Smooth muscle cell (in vitro differentiated cells): Measurements from ENCODE around the gene TMEM19. TPM values are rescaled to one million over a fixed set of nuclear protein-coding genes. Genes with fewer than 3 reads are reported as not detected.

Experiments used
- DNase-seq: peaks from one replicate; lab custom pipeline; 2025; ENCODE audit not compliant: unreplicated experiment; lab: John Stamatoyannopoulos, UW
- H2AFZ ChIP-seq: fragments of 200-600 bp; sonication (generic); 2 replicates; pipeline ENCODE4 v1.6.0; 2016; ENCODE audit warnings: antibody characterized with exemption, low read depth, mild to moderate bottlenecking
- H3F3A ChIP-seq: fragments of 200-600 bp; sonication (generic); 2 replicates; pipeline ENCODE4 v1.6.0; 2017; ENCODE audit warnings: antibody characterized with exemption, low read depth
- H3K27ac ChIP-seq: fragments of 200-600 bp; sonication (generic); 2 replicates; pipeline ENCODE4 v1.5.1; 2016; ENCODE audit warnings: low read depth, mild to moderate bottlenecking
- H3K27me3 ChIP-seq: fragments of 200-600 bp; sonication (generic); 2 replicates; pipeline ENCODE4 v1.6.1; 2016; ENCODE audit warnings: low read depth, mild to moderate bottlenecking
- H3K36me3 ChIP-seq: fragments of 200-600 bp; sonication (generic); 2 replicates; pipeline ENCODE4 v1.5.1; 2016; ENCODE audit warnings: low read depth
- H3K4me1 ChIP-seq: fragments of 200-600 bp; sonication (generic); 2 replicates; pipeline ENCODE4 v1.5.1; 2016; ENCODE audit warnings: low read depth
- H3K4me2 ChIP-seq: fragments of 200-600 bp; sonication (generic); 2 replicates; pipeline ENCODE4 v1.6.0; 2016; ENCODE audit warnings: mild to moderate bottlenecking
- H3K4me3 ChIP-seq: fragments of 200-600 bp; sonication (generic); 2 replicates; pipeline ENCODE4 v1.5.1; 2016; ENCODE audit warnings: mild to moderate bottlenecking
- H3K79me2 ChIP-seq: fragments of 200-600 bp; sonication (generic); 2 replicates; pipeline ENCODE4 v1.6.0; 2016; ENCODE audit warnings: low read depth, mild to moderate bottlenecking
- H3K9ac ChIP-seq: fragments of 200-600 bp; sonication (generic); 2 replicates; pipeline ENCODE4 v1.6.0; 2016; ENCODE audit warnings: low read depth
- H3K9me3 ChIP-seq: fragments of 200-600 bp; sonication (generic); replicated peaks from 2 replicates; pipeline ENCODE4 v1.5.1; 2016; ENCODE audit warnings: low read depth
- H4K20me1 ChIP-seq: fragments of 200-600 bp; sonication (generic); 2 replicates; pipeline ENCODE4 v1.6.0; 2016; ENCODE audit warnings: low read depth
- WGBS: methylation state at CpG from one replicate; pipeline ENCODE4 v1.1.7; 2016; ENCODE audit warnings: low lambda C conversion rate; 5-methylcytosine and 5-hydroxymethylcytosine counted together
- polyA plus RNA-seq: library from polyadenylated mRNA; unstranded; fragments of >200 nt; fragmentation: Nextera tagmentation; extraction: Ambion mirVana; gene quantifications from 2 replicates; pipeline ENCODE4 v1.2.1, GENCODE V29; 2016
- small RNA-seq: library from RNA; depleted of rRNA; stranded (forward); fragments of <200 nt; gene quantifications from one replicate; pipeline ENCODE3, GENCODE V24; 2014
- total RNA-seq: library from RNA; depleted of rRNA; stranded (reverse); fragments of >200 nt; gene quantifications from 2 replicates; pipeline ENCODE4 v1.2.3, GENCODE V29; 2014
- TF ChIP-seq, protein P1 (sequence below): fragments of 200-600 bp; sonication (generic); IDR thresholded peaks from 2 replicates; pipeline ENCODE4 v1.5.1; 2017; ENCODE audit warnings: borderline replicate concordance, mild to moderate bottlenecking, antibody characterized with exemption; ENCODE audit not compliant: insufficient read depth, poor library complexity, severe bottlenecking

TMEM19 gene
- total and polyA plus RNA-seq, 2 experiments from 2014 or later, result 8.3 to 19.6 TPM

DNA sequence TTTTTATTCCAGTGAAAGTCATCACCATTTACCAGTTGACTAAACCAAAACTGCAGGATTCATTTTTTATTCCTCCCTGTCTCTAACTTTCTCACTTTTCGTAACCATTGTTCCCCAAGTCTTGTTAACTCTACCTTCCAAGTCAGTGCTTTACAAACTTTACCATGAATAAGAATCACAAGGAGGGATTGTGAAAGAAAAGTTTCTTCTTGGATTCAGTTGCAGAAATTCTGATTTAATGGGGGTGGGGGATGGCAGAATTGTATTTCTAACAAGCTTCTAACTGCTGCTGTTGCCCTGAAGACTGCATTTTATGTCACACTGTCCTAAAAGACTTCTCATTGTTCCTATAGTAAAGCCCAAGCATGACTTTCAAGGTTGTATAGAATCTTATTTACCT, 63.8 kb downstream of the TMEM19 start:
- DNase-seq, result no peak
- no peaks in the 10 kb centered on the region for H3K36me3 ChIP-seq
- H2AFZ ChIP-seq, result no peak overlapping the region
- peaks cover 5% of the 10 kb centered on the region for H3K4me1 ChIP-seq
- H3K4me2 ChIP-seq, result no peak overlapping the region
- no peak overlapping the region for H3K4me3 ChIP-seq
- WGBS, result 92% methylated on average over 1 of the region's 1 CpG
- peaks cover 10% of the 10 kb centered on the region for H3K27me3 ChIP-seq
- no peak overlapping the region for H3K9ac ChIP-seq
- no peaks in the 10 kb centered on the region for H4K20me1 ChIP-seq
- H3K79me2 ChIP-seq, result no peaks in the 10 kb centered on the region
- no peaks in the 10 kb centered on the region for H3F3A ChIP-seq
- no peaks in the 10 kb centered on the region for H3K9me3 ChIP-seq
- TF ChIP-seq, protein P1, sequence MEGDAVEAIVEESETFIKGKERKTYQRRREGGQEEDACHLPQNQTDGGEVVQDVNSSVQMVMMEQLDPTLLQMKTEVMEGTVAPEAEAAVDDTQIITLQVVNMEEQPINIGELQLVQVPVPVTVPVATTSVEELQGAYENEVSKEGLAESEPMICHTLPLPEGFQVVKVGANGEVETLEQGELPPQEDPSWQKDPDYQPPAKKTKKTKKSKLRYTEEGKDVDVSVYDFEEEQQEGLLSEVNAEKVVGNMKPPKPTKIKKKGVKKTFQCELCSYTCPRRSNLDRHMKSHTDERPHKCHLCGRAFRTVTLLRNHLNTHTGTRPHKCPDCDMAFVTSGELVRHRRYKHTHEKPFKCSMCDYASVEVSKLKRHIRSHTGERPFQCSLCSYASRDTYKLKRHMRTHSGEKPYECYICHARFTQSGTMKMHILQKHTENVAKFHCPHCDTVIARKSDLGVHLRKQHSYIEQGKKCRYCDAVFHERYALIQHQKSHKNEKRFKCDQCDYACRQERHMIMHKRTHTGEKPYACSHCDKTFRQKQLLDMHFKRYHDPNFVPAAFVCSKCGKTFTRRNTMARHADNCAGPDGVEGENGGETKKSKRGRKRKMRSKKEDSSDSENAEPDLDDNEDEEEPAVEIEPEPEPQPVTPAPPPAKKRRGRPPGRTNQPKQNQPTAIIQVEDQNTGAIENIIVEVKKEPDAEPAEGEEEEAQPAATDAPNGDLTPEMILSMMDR, result no peak
- no peak overlapping the region for H3K27ac ChIP-seq

DNA sequence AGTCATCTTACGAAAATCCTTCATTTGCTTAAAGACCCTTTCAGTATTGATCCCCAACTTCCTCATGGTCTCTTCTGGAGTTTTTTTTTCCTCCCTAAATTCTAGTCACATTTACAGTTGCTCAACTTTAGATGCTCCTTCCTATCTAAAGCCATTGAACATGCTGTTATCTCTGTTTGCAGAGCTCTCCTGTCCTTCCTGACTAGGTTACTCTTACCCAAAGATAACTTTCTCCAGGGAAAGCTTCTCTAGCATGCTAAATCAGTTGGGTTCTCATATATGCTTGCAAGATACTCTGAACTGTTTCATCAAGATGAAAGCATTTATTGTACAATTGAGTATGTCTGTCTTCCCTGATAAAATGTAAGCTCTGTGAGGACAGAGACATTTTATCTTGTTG, 67.0 kb downstream of the TMEM19 start:
- H3K9ac ChIP-seq, result no peak overlapping the region
- peaks cover 10% of the 10 kb centered on the region for H3K27me3 ChIP-seq
- no peaks in the 10 kb centered on the region for H3K9me3 ChIP-seq
- H3K36me3 ChIP-seq, result no peaks in the 10 kb centered on the region
- H3K27ac ChIP-seq, result no peak overlapping the region
- TF ChIP-seq, protein P1, result no peak
- H3F3A ChIP-seq, result no peaks in the 10 kb centered on the region
- no peak overlapping the region for H3K4me2 ChIP-seq
- peaks cover 23% of the 10 kb centered on the region for H4K20me1 ChIP-seq
- no peak for DNase-seq
- H3K4me1 ChIP-seq, result peaks cover 16% of the 10 kb centered on the region
- WGBS, result 96% methylated on average over 1 of the region's 1 CpG
- peaks cover 27% of the 10 kb centered on the region for H3K79me2 ChIP-seq
- H3K4me3 ChIP-seq, result no peak overlapping the region
- no peak overlapping the region for H2AFZ ChIP-seq

Small RNAs within 50 kb of the gene (small RNA-seq; reads per million reads assigned to genes)
- gene RF00560, result 0.29 reads per million, percentile 5 among the genes with 10 or more reads in this experiment

Other genes starting within 250 kb of the TMEM19 start
- gene LGR5, start 246.3 kb upstream of the TMEM19 start, total RNA-seq, result 0.54 and 0.58 TPM in 2 replicates
- gene LGR5, start 246.3 kb upstream of the TMEM19 start, polyA plus RNA-seq, result 0.20 and 0.30 TPM in 2 replicates
- 52.9 and 60.2 TPM in 2 replicates for gene ZFC3H1, start 22.2 kb upstream of the TMEM19 start, total RNA-seq
- 17.5 and 27.3 TPM in 2 replicates for gene ZFC3H1, start 22.2 kb upstream of the TMEM19 start, polyA plus RNA-seq
- 18.1 and 33.3 TPM in 2 replicates for gene THAP2, start 21.8 kb upstream of the TMEM19 start, total RNA-seq
- gene THAP2, start 21.8 kb upstream of the TMEM19 start, polyA plus RNA-seq, result 7.9 and 8.8 TPM in 2 replicates
- 7.2 and 25.1 TPM in 2 replicates for gene RAB21, start 68.8 kb downstream of the TMEM19 start, total RNA-seq
- 49.3 and 53.0 TPM in 2 replicates for gene RAB21, start 68.8 kb downstream of the TMEM19 start, polyA plus RNA-seq
- gene TBC1D15, start 153.7 kb downstream of the TMEM19 start, total RNA-seq, result 28.1 and 28.6 TPM in 2 replicates
- 14.3 and 23.3 TPM in 2 replicates for gene TBC1D15, start 153.7 kb downstream of the TMEM19 start, polyA plus RNA-seq